K562 (cell line): ENCODE results near the gene CDCP1. TPM values are rescaled to one million over a fixed set of nuclear protein-coding genes. Genes with fewer than 3 reads are reported as not detected.

ENCODE experiments used
- ARID1B ChIP-seq: fragments of 450-650 bp; IDR thresholded peaks from 2 replicates; pipeline ENCODE4 v1.6.1; 2016; ENCODE audit warnings: antibody characterized with exemption, mild to moderate bottlenecking, inconsistent platforms
- BMI1 ChIP-seq: fragments of 150-350 bp; IDR thresholded peaks from 2 replicates; pipeline ENCODE4 v1.6.1; 2014; ENCODE audit warnings: low read length
- CTCF ChIP-seq, 3 experiments: IDR thresholded peaks in 2 of 3; conservative IDR thresholded peaks in 1 of 3; 2 replicates each; pipeline ENCODE4 v1.5.1; 2011 to 2012; ENCODE audit warnings: low read length in 3 of 3, mild to moderate bottlenecking in 3 of 3, control low read depth in 2 of 3, improper control_type of control experiment in 1 of 3, inconsistent platforms in 1 of 3, low read depth in 1 of 3, mixed read lengths in 1 of 3, moderate library complexity in 1 of 3; ENCODE audit not compliant: insufficient read depth in 2 of 3
- ELF1 ChIP-seq: fragments of 200-800 bp; sonication (Bioruptor generic); IDR thresholded peaks from 2 replicates; pipeline ENCODE4 v1.6.1; 2016; ENCODE audit warnings: missing genetic modification characterization, missing compliant biosample characterization
- ESRRA ChIP-seq: fragments of 450-650 bp; IDR thresholded peaks from 2 replicates; pipeline ENCODE4 v1.6.1; 2014; ENCODE audit warnings: low read depth, mild to moderate bottlenecking, moderate library complexity, borderline replicate concordance
- IFI16 ChIP-seq: fragments of 250-450 bp; sonication (Bioruptor Pico); IDR thresholded peaks from 2 replicates; pipeline ENCODE4 v2.1.2; 2022; ENCODE audit warnings: mild to moderate bottlenecking, inconsistent platforms
- NONO ChIP-seq, 2 experiments: fragments of 200-400 bp in 1 of 2; fragments of 450-650 bp in 1 of 2; formaldehyde crosslinking in 1 of 2; IDR thresholded peaks; 2 replicates each; pipeline ENCODE4 v1.6.1; 2017; ENCODE audit warnings: low read depth in 2 of 2, mild to moderate bottlenecking in 2 of 2, moderate library complexity in 2 of 2, low read length in 1 of 2
- RBFOX2 ChIP-seq: fragments of 200-400 bp; formaldehyde crosslinking; IDR thresholded peaks from 2 replicates; pipeline ENCODE4 v1.6.1; 2017; ENCODE audit warnings: low read depth, mild to moderate bottlenecking, low read length, moderate library complexity
- RBM14 ChIP-seq: fragments of 200-400 bp; formaldehyde crosslinking; IDR thresholded peaks from 2 replicates; pipeline ENCODE4 v1.6.1; 2018; ENCODE audit warnings: low read depth, mild to moderate bottlenecking, low read length, moderate library complexity, borderline replicate concordance; ENCODE audit not compliant: insufficient read depth
- ZBTB7A ChIP-seq: IDR thresholded peaks from 2 replicates; pipeline ENCODE4 v1.6.1; 2011; ENCODE audit warnings: low read depth, mild to moderate bottlenecking, low read length, moderate library complexity, borderline replicate concordance; ENCODE audit not compliant: control insufficient read depth
- ZNF311 ChIP-seq: fragments of 250-450 bp; sonication (Bioruptor Pico); IDR thresholded peaks from 2 replicates; pipeline ENCODE4 v1.4.0; 2020; ENCODE audit warnings: mild to moderate bottlenecking, moderate library complexity
- ZNF431 ChIP-seq: sonication (generic); formaldehyde crosslinking; IDR thresholded peaks from 2 replicates; pipeline ENCODE4 v1.8.0; 2022; ENCODE audit warnings: mild to moderate bottlenecking, missing genetic modification reagents
- ZNF76 ChIP-seq: fragments of 250-450 bp; sonication (Bioruptor Pico); IDR thresholded peaks from 2 replicates; pipeline ENCODE4 v1.4.0; 2020; ENCODE audit warnings: mild to moderate bottlenecking, moderate library complexity, borderline replicate concordance
- ZNF764 ChIP-seq: fragments of 250-450 bp; sonication (Bioruptor Pico); IDR thresholded peaks from 2 replicates; pipeline ENCODE4 v1.4.0; 2020; ENCODE audit warnings: low read depth, mild to moderate bottlenecking, moderate library complexity
- ZNF766 ChIP-seq: fragments of 200-800 bp; sonication (Bioruptor generic); conservative IDR thresholded peaks from 2 replicates; pipeline ENCODE4 v1.6.1; 2016; ENCODE audit warnings: missing genetic modification characterization, missing compliant biosample characterization
- ZNF780A ChIP-seq: fragments of 250-450 bp; sonication (Bioruptor Pico); IDR thresholded peaks from 2 replicates; pipeline ENCODE4 v1.5.0; 2021; ENCODE audit warnings: mild to moderate bottlenecking
- polyA plus RNA-seq, 8 experiments: library from polyadenylated mRNA; depleted of rRNA in 4 of 8; stranded (reverse) in 5 of 8; unstranded in 3 of 8; fragments of >200 nt; fragmentation: Nextera tagmentation in 2 of 8; fragmentation: Illumina TruSeq in 1 of 8; extraction: Ambion mirVana in 2 of 8; extraction: Trizol in 1 of 8; gene quantifications; 2 replicates each; pipeline versions ENCODE4 v1.2.1 to v1.2.3, GENCODE V29; 2011 to 2014; ENCODE audit warnings: inconsistent platforms in 1 of 8, missing spikeins in 1 of 8
- total RNA-seq, 7 experiments: library from RNA; depleted of rRNA in 6 of 7; stranded (reverse); fragments of >200 nt in 6 of 7; fragmentation: Illumina TruSeq in 2 of 7; extraction: Trizol in 2 of 7; gene quantifications; 2 replicates each; pipeline versions ENCODE4 v1.2.1 to v1.2.3, GENCODE V29; 2011 to 2021; ENCODE audit warnings: low replicate concordance in 1 of 7
- TF ChIP-seq, protein P1 (sequence below): sonication (generic); formaldehyde crosslinking; IDR thresholded peaks from 2 replicates; pipeline ENCODE4 v1.4.0; 2020; ENCODE audit warnings: mild to moderate bottlenecking, missing genetic modification reagents
- TF ChIP-seq, protein P2 (sequence below): fragments of 450-650 bp; IDR thresholded peaks from 2 replicates; pipeline ENCODE4 v1.6.1; 2016; ENCODE audit warnings: borderline replicate concordance

CDCP1 gene
- total and polyA plus RNA-seq, 9 of the 15 experiments (the other 6 are each of a cell fraction or from before 2014, with no cell fraction given), result 3.9 to 16.4 (median 5.2) TPM

- TF ChIP-seq ZNF76 (no peak), ZNF780A (peak; percentile 88; the same call in 1 of the 2 replicates), ARID1B (peak; percentile 76), RBFOX2 (no peak), ESRRA (no peak), ZNF766 (CRISPR knock-in tag) (no peak), ZBTB7A (no peak), NONO (IDR thresholded peaks at IDR 0.05; ENCODE audit: low read depth in 2 of 2, low read length in 1 of 2) (no peak), ZNF764 (CRISPR knock-in tag) (no peak), RBM14 (no peak), CTCF (IDR thresholded peaks at IDR 0.05 in 2 of 3, conservative IDR thresholded peaks at IDR 0.05 in 1 of 3; ENCODE audit: insufficient read depth in 2 of 3, low read depth in 1 of 3, low read length in 3 of 3) (no peak), ZNF311 (CRISPR knock-in tag) (no peak), ELF1 (tag) (no peak), BMI1 (no peak), IFI16 (CRISPR knock-in tag) (no peak), ZNF431 (0 out of 2 replicates have a peak, but pooled peaks have one; percentile 22)
- TF ChIP-seq, protein P1, sequence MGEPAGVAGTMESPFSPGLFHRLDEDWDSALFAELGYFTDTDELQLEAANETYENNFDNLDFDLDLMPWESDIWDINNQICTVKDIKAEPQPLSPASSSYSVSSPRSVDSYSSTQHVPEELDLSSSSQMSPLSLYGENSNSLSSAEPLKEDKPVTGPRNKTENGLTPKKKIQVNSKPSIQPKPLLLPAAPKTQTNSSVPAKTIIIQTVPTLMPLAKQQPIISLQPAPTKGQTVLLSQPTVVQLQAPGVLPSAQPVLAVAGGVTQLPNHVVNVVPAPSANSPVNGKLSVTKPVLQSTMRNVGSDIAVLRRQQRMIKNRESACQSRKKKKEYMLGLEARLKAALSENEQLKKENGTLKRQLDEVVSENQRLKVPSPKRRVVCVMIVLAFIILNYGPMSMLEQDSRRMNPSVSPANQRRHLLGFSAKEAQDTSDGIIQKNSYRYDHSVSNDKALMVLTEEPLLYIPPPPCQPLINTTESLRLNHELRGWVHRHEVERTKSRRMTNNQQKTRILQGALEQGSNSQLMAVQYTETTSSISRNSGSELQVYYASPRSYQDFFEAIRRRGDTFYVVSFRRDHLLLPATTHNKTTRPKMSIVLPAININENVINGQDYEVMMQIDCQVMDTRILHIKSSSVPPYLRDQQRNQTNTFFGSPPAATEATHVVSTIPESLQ (CRISPR knock-in tag), result no peak
- TF ChIP-seq, protein P2, sequence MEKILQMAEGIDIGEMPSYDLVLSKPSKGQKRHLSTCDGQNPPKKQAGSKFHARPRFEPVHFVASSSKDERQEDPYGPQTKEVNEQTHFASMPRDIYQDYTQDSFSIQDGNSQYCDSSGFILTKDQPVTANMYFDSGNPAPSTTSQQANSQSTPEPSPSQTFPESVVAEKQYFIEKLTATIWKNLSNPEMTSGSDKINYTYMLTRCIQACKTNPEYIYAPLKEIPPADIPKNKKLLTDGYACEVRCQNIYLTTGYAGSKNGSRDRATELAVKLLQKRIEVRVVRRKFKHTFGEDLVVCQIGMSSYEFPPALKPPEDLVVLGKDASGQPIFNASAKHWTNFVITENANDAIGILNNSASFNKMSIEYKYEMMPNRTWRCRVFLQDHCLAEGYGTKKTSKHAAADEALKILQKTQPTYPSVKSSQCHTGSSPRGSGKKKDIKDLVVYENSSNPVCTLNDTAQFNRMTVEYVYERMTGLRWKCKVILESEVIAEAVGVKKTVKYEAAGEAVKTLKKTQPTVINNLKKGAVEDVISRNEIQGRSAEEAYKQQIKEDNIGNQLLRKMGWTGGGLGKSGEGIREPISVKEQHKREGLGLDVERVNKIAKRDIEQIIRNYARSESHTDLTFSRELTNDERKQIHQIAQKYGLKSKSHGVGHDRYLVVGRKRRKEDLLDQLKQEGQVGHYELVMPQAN, result no peak
Measured at GRCh38 chr3:45182915-45183871, 37.0 kb upstream of the CDCP1 start (continued).
